SHP77 (cell line): Measurements from ENCODE around the gene L3MBTL1.

ENCODE experiments used
- DNase-seq, 2 experiments: peaks; one replicate each; lab custom pipeline; 2025; lab: John Stamatoyannopoulos, UW

Gene L3MBTL1

DNA sequence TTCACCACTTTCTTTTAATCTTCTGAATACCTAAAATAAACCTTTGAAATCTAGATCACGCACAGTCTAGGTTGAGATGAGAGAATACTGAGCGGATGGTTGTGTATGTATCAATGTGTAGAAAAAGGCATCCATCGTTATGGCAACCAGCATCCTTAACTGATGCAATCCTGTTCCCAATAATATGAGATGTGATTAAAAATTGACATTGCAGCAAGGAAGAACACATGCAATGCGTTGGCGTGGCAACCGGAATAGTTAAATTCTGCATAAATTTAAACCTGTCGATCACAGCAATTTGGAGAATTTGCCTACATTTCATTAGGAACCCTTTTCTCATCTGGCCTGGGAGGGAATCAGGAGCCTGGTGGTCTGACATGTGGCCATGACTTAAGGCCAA, 1.3 kb upstream of the L3MBTL1 start:
- DNase-seq = no peak

DNA sequence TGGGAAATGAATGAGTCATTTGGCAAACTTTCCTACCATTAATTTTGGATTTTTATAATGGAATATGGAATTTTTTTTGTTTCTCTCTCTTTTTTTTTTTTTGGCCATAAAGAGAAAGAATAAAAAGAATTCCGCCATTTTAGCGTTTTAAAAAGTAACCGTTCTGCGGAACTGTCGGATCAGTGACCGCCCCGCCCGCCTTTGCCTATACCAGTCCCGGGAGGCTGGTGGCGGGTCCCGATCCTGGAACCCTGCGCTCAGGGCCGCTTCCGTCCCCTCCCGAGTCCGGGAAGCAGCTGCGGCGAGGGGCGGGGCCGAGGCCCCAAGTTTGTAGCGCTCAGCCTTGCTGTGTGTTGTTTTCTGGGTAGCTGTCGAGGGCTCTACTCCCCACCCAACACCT, 609 bp downstream of the L3MBTL1 start:
- DNase-seq = no peak

DNA sequence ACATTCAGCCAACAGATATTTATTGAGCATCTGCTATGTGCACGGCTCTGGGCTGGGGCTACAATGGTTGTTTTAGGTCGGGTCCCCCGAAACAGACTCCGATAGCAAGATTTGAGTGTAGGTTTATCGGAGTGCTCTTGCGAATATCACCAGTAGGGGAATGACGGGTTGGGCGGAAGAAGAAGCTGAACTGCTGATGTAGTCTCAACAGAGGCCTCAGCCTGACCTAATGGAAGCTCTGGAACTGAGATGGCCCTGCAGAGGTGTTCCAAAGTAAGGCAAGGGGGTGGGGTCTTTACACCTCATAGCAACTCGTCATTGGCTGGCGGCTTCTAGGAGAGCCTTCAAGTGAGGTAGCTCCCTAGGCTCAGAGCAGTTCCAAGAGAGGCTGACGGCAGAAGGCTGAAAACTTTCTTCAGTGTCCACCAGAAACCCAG, 1.1 kb downstream of the L3MBTL1 start:
- DNase-seq = no peak

DNA sequence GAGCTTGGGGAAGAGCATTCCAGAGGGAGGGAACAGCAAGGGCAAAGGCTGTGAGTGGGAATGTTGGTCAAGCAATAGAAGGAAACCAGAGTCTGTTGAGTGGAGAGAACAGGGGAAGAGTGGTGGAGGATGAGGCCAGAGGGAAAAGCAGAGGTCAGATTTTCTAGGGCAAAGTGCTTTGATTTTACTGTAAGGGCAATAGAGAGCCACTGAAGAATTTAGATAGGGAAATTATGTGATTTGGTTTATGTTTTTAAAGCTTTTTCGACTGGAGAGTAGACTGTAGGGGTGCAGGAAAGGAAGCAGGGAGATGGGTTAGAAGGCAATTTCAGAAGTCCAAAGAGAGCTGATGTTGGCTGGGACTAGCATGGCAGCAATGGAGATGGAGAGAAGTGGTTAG, 4.4 kb downstream of the L3MBTL1 start:
- no peak for DNase-seq

DNA sequence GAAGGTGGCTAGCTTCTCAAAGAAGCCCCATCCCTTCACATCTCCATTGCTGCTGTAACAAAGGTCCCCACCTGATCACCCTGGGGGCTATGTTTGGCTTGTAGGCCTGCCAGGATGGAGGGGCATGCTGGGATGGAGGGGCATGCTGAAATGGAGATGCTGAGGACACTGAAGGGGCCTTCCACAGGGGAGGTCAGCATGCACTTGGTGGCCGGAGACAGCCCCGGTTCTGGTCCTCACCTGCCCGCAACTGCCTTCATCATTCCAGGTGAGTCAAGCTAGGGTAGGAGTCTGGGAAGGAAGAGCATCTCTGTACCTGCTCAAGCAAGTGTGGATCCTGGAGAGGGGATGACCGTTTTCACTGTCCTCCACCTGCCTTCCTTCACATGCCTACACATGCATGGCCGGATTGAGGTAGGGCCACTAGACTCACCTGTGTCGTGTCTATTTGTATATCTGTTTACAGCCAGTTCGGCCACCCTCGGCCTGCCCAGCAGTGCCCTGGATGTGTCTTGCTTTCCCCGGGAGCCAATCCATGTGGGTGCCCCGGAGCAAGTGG, 6.0 kb downstream of the L3MBTL1 start:
- no peak for DNase-seq

DNA sequence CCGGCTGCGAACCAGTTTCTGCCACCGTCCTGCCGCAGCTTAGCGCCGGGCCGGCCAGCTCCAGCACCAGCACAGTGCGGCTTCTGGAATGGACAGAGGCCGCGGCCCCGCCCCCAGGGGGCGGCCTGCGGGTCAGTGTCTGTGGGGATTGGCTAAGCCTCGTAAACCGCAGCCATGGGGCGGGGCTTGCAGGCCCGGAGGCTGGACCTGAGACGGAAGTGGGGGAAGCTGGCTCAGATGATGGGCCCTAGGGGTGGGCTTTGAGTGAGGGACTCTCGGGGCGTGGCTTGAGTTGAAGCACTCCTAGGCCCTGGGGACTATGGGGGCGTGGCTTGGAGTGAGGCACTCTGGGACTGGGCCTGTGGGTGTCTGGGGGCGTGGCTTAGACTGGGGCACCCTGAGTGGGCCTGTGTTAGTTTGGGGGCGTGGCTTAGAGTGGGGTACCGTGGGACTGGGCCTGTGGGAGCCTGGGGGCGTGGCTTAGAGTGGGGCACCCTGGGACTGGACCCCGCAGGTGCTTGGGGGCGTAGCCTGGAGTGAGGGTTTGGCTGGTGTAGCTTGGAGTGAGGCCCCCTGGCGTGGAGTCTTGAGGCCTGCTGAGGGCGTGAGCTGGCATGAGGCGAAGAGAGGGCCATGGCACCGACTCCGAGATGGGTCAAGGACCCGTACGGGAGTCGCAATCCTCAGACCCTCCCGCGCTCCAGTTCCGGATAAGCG, 6.6 kb downstream of the L3MBTL1 start:
- peak; percentile 96 to 97 for DNase-seq

DNA sequence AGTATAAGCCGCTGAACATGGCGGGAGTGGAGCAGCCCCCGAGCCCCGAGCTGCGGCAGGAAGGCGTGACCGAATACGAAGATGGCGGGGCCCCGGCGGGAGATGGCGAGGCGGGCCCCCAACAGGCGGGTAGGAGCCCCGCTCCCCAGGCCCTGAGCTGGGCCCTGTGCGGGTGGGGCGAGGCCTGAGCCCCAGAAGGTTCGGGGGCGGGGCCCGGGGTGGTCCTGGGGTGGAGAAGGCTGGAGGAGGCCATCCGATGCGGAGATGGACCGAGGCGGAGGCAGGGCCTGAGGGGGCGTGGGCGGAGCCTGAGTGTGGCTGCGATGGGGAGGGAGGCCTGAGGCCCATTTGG, 7.1 kb downstream of the L3MBTL1 start:
- DNase-seq = peak in 1 of 2 experiments; percentile 14

DNA sequence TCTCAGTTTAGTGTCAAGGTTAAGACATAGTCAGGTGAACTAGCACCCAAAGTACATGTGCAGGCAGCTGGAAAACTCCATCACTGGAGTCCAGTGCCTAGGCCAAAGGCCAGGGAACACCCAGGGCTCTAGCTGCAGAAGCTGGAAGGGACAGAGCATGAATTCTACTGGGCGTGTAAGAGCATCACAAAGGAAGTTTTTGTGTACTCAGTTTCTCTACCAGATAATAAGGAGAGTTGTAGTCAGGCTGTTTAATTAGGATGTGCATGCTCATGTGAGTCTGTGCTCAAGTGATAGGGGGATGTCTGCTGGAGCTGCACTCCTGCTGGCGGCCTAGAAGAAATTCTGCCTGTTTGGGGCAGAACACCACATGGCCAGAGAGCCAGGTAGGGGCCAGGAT, 8.1 kb downstream of the L3MBTL1 start:
- no peak for DNase-seq

DNA sequence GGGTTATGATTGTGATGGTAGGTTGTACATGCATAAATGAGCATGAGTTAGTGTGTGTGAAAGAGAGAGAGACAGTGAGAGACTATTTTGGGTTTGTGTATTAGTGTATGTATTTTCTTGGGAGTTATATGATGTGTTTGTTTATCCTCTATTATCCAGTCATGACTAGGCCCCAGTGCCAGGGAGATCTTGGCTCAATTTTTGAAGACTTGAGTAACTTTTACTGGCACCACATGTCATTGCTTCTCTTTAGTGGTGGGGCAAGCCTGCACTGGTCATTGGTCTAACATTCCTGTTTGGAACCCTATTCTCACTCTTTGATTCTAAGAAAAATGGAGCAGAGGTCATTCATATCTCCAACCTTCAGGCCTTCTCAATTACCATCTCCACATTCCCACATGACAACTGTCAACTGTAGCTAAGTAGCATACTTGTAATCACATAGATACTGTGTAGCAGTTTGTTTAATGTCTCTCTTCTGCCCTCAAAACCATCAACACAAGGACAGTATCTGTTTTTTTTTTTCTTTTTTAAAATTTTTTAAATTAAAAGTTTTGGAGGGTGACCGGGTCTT, 8.8 kb downstream of the L3MBTL1 start:
- DNase-seq = no peak

DNA sequence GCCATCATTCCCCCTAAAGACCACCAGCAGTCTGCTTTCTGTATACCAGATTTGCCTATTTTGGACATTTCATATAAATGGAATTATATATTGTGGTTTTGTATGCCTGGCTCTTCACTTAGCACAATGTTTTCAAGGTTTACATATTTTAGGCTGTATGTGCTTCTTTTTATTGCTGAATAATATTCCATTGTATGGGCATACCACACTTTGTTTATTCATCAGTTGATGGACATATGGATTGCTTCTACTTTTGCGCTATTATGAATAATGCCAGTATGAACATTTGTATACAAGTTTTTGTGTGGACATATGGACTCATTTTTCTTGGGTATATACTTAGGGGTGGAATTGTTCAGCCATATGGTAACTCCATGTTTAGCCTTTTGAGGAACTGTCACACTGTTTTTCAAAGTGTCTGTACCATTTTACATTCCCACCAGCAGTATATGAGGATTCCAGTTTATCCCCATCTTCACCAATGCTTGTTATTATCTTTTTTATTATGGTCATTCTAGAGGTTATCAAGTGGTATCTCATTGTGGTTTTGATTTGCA, 12.7 kb downstream of the L3MBTL1 start:
- no peak for DNase-seq

DNA sequence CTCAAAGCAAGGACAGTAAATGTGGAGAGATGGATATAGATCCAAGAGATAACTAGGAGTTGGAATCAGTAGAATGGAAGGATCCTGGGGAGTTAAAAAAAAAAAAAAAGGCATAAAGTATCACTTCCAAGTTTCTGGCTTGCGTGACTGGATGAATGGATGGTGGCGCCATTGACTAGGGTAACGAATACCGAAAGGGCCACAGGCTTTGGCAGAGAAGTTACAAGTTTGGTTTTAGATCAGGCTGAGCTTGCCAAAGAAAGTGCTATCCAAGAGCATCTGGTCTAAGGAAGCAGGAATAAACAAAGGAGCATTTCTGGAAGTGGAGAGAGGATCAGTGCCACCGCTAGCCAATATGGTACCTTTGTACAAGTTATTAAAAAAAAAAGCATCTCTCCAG, 17.5 kb downstream of the L3MBTL1 start:
- DNase-seq = no peak

DNA sequence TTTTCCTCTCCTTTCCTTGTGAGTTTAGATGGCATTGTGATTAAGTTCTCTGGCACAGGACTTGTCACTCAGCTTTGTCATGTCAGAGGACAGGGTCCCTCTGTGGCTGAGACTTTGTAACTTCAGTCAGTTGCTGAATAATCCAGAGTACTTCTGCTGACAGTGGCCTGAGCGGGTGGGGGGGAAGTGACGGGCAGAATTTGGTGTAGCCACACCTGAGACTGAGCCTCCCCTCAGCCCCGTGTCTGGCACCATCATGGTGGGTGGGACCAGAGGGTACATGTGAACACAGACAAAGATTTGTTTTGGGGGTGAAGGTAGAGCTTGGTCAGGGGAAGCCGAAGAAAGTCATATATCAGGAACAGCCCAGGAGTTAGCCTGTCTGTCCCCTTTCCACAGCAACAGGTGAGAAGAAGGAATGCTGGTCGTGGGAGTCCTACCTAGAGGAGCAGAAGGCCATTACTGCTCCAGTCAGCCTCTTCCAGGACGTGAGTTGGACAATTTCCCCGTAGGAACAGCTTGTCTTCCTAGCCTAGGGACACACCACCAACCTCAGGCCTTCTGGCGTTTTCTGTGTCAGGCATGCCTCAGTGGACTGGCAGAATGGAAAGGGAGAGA, 20.9 kb downstream of the L3MBTL1 start:
- no peak for DNase-seq

DNA sequence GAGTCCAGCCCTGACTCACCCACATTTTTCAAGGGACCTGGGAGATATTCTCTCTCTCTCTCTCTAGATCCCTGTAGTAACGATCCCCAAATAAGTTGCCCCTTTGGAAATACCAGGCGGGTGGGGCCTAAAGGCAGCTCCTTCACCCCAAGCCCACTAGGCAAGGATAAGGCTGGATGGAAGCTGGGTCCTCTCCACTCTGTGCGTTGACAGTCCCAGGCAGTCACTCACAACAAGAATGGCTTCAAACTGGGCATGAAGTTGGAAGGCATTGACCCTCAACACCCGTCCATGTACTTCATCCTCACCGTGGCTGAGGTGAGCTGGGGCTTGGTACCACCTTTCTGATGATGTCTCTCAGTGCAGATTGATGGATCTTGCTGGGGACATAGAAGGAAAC, 21.6 kb downstream of the L3MBTL1 start:
- DNase-seq = no peak

DNA sequence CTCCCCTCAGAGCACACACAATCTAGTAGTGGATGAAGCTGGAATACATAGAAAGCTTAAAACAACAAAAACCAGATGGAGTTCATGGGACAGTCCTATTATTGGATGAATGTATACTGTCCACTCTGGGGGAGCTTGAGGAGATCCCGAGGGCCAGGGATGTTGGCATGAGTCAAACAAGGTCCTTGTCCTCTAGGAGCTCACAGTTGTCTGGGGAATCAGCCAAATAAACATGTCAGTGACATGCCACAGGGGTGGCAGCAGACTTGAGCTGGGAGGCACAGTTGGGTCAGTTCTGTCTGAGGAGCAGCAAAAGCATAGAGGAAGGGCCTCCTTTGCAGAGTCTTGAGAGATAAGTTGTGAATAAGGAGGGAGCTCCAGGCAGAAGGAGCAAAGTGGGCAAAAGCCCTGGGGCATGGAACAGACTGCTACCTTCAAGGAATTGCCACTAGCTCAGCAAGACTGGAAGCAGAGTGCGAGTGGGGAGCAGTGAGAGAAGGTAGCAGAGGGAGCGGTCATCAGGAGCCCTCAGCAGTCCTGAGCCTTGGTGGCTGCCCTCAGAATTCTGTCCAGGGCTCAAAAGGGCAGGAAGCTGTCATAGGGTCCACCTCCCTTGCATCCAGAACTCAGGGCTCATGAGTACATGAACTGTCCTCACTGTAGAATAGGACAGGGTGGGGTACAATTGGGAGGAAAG, 22.1 kb downstream of the L3MBTL1 start:
- no peak for DNase-seq

DNA sequence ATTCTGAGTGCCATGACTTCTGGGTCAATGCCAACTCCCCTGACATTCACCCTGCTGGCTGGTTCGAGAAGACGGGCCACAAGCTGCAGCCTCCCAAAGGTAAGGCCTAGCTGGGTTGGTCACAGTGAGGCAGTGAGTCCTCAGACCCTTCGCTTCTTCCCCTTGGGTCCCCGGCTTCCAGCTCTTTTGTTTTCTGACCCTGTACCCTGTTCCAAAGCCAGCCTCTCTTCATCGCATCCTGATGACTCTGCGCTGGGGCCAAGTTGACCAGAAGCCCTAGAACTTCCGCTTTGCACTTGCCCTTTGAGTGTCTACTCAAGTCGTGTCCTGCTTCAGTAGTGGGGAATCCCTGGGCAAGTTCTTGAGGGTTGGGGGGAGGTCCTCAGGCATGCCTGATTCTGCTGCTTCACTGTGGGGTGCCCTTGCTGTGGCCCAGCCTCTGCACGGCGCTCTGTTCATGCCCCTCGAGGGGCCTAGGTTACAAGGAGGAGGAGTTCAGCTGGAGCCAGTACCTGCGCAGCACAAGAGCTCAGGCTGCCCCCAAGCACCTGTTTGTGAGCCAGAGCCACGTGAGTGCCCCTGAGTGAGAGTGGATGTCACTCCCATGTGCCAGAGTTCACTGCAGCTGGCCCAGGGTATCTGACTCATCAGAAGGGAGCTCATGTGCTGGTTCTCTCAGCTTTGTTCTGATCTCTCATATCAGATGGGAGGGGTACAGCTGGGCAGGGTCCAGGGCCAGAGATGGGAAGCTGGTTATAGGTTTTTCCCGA, 23.0 kb downstream of the L3MBTL1 start:
- DNase-seq = no peak

DNA sequence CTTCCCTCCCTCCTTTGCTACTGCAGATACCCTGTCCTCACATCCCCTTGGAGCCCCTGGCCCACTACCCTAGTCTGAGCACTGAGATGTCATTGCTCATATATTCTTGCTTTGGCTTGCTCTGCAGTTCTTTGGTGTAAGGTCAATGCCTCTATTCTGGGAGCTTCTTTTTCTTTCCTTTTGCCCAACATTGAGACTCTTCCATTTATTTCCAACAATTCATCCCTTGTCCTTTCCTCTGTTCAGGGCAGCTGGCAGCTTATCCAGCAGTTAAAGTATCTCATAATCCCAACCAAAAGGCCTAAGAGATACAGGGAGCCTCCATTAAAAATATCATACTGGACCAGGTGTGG, 23.6 kb downstream of the L3MBTL1 start:
- DNase-seq = no peak

DNA sequence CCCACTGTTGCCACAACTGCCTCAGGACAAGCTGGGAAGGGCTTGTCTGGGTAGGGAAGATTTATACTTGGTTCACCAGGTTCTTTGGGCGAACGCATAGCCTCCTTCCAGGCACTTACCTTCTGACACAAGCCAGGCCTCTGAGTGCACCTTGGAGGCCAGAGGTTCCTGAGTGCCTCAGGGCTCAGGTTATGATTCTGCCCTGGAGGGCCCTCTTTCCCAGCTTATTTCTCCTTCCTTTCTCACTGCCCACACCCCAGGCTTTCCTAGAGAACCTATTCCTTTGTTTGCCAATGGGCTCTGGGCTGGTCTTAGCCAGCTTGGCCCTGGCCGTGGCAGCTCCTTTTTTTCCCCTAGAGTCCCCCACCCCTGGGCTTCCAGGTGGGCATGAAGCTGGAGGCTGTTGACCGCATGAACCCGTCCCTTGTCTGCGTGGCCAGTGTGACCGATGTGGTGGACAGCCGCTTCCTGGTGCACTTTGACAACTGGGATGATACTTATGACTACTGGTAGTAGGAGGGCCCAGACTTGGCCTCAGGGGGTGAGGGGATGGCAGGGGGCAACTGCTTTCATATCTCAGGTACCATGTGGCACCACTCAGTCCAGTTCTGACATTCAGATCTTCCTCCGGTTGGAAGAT, 25.0 kb downstream of the L3MBTL1 start:
- DNase-seq = no peak

DNA sequence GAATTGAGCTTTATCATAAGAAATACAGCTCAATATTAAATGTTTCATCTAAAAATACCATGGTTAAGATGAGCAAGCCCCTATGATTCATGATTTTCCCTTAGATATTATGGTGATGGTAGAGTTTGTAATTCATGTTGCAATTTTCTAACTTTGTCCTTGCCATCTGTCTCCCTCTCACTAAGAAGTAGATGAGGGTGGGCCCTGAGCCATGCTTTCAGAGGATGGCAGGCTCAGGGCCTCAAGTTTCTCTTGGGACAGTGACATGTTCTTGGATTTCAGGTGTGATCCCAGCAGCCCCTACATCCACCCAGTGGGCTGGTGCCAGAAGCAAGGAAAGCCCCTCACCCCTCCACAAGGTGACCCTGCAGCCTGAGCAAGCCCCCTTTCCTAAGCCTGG, 25.6 kb downstream of the L3MBTL1 start:
- DNase-seq = no peak

DNA sequence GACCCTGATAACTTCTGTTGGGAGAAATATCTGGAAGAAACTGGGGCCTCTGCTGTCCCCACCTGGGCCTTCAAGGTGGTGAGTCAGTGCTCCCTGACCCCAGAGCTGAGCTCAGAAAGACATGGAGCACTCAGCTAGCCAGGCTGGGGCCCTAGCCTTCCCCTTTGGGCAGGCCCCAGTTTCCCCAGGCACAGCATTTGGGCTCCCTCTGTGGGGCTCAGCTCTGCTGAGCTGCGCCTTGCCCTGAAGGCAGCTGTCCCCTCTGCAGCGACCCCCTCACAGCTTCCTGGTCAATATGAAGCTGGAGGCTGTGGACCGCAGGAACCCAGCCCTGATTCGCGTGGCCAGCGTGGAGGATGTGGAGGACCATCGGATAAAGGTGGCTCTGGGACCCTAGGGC, 26.5 kb downstream of the L3MBTL1 start:
- DNase-seq = no peak

DNA sequence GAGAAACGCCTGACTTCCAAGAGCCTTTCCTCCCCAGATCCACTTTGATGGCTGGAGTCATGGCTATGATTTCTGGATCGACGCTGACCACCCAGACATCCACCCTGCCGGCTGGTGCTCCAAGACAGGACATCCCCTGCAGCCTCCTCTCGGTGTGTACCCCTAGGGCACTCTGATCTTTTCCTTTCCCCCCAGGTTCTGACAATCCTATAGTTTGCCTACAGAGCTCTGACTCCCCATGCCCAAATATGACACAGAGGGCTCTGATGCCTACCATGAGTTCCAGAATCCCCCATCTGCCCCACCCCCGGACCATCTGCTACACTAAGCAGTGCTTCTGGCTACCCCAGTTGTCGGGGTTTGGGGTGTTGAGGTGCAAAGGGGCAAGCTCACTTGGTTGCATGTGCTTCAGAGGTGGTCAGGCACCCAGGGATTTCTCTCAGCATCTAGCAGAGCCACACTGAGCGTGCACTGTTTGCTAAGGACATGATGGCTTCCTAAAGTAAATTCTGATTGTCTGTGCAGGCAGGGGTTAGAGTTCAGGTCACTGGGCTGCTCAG, 27.4 kb downstream of the L3MBTL1 start:
- DNase-seq = no peak
